Gastrocnemius medialis (tissue), 4 donors: ENCODE data around the gene ARNT2. TPM values are rescaled to one million over a fixed set of nuclear protein-coding genes. Genes with fewer than 3 reads are reported as not detected.

Experiments used
- ATAC-seq, 2 donors: fragments of 150-250 bp; one replicate each; pipeline ENCODE4 v1.9.1; 2016
- DNase-seq, 2 donors: peaks; one replicate each; pipeline ENCODE4 v3.0.0-alpha.2; 2019
- H3K27ac ChIP-seq, 4 donors: fragments of 200-600 bp; sonication (generic); 1 replicate in 1 of 4; 2 replicates in 3 of 4; pipeline ENCODE4 v1.5.1; 2016 to 2018; ENCODE audit warnings: mild to moderate bottlenecking in 2 of 4, moderate library complexity in 1 of 4
- H3K27me3 ChIP-seq, 3 donors: fragments of 200-600 bp; sonication (generic) in 2 of 3; 1 replicate in 1 of 3; 2 replicates in 2 of 3; pipeline versions ENCODE4 v1.5.1 to v1.6.0; 2016 to 2019; ENCODE audit warnings: mild to moderate bottlenecking in 1 of 3, moderate library complexity in 1 of 3
- H3K36me3 ChIP-seq, 2 donors: fragments of 200-600 bp; sonication (generic) in 1 of 2; one replicate each; pipeline ENCODE4 v1.5.1; 2017 to 2018
- H3K4me1 ChIP-seq, 2 donors: fragments of 200-600 bp; sonication (generic) in 1 of 2; one replicate each; pipeline ENCODE4 v1.5.1; 2016 to 2017; ENCODE audit warnings: mild to moderate bottlenecking in 2 of 2
- H3K4me3 ChIP-seq, 4 donors: fragments of 200-600 bp; sonication (generic) in 3 of 4; 1 replicate in 1 of 4; 2 replicates in 3 of 4; pipeline ENCODE4 v1.5.1; 2016 to 2019; ENCODE audit warnings: mild to moderate bottlenecking in 2 of 4
- H3K9me3 ChIP-seq, 3 donors: fragments of 200-600 bp; sonication (generic) in 2 of 3; 1 replicate in 1 of 3; 2 replicates in 2 of 3; pipeline ENCODE4 v1.5.1; 2016 to 2019
- POLR2A ChIP-seq, 2 donors: fragments of 450-650 bp; IDR thresholded peaks; one replicate each; pipeline ENCODE4 v1.6.1; 2017; ENCODE audit warnings: antibody characterized with exemption in 2 of 2, mild to moderate bottlenecking in 2 of 2, moderate library complexity in 2 of 2
- in situ Hi-C, 4 donors: fragments of 200-750 bp; cut with MboI; loops; one replicate each; pipeline versions ENCODE4 v1.15.0 to v1.8.0; 2017; ENCODE audit warnings: low sequenced_read_pairs in 4 of 4
- intact Hi-C: fragments of 100-400 bp; cut with DNase I; formaldehyde crosslinking; loops from one replicate; pipeline ENCODE4 v1.15.1; 2023; ENCODE audit warnings: low total_unique reads
- total RNA-seq, 4 donors: library from RNA; depleted of rRNA; stranded (reverse); fragments of >200 nt; gene quantifications; one replicate each; pipeline versions ENCODE4 v1.1.0 to v1.2.3, GENCODE V29; 2016
- TF ChIP-seq, protein P1 (sequence below), 5 experiments: fragments of 450-650 bp in 3 of 5; fragments of 200-600 bp in 2 of 5; sonication (generic) in 2 of 5; IDR thresholded peaks in 4 of 5; conservative IDR thresholded peaks in 1 of 5; 1 replicate in 4 of 5; 2 replicates in 1 of 5; pipeline ENCODE4 v1.5.1; 2016 to 2019; ENCODE audit warnings: antibody characterized with exemption in 5 of 5, mild to moderate bottlenecking in 3 of 5, moderate library complexity in 3 of 5

The ARNT2 gene
- total RNA-seq, 4 donors from 2014 or later: 4.1 to 23.5 (median 6.6) TPM

DNA sequence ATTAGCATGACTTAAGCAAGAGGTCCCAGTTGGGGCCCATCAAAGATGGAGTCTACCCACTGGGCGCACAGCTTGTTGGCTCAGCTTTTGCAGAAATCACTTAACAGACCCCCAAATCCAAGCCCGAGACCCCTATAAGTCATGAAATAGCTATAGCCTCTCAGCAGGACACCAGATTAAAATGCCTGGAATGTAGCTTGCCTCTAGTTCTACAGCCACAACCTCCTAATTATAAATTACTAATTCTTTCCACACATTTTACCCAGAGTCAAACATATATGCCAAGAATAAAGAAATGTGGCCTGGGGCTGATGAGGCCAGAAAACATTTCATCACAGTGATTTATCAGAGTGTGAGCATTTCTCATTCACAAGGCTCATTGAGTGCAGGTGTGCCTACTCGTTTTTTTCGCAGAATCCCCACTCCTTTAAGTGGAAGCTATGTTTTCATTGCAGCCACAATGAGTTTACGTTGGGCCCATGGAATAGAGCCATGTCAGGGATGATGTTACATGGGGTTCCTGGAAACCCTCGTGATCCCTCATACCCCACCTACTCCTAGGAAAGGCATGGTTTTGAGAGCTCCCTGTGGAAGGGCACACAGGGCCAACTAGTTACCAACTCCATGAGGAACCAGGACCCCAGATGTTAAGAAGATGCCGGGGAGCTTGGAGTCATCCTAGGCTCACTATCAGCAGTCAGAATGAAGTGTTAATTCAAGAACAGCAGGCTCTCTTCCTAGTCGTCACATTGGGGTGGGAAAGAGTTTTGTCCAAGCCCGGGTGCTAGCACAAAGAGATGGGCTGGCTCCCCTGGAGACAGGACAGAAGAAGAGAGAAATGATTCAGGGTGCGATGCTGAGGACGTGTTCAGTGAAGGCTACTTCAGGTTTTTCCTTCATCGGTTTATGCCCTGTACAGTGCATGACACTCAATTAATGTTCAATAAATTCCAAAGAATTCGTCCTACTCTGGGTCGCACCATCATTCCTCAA lies 200.7 kb downstream of the ARNT2 start:
- TF ChIP-seq POLR2A (IDR thresholded peaks at IDR 0.05): no peak
- TF ChIP-seq, protein P1, sequence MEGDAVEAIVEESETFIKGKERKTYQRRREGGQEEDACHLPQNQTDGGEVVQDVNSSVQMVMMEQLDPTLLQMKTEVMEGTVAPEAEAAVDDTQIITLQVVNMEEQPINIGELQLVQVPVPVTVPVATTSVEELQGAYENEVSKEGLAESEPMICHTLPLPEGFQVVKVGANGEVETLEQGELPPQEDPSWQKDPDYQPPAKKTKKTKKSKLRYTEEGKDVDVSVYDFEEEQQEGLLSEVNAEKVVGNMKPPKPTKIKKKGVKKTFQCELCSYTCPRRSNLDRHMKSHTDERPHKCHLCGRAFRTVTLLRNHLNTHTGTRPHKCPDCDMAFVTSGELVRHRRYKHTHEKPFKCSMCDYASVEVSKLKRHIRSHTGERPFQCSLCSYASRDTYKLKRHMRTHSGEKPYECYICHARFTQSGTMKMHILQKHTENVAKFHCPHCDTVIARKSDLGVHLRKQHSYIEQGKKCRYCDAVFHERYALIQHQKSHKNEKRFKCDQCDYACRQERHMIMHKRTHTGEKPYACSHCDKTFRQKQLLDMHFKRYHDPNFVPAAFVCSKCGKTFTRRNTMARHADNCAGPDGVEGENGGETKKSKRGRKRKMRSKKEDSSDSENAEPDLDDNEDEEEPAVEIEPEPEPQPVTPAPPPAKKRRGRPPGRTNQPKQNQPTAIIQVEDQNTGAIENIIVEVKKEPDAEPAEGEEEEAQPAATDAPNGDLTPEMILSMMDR (IDR thresholded peaks at IDR 0.05 in 4 of 5, conservative IDR thresholded peaks at IDR 0.05 in 1 of 5): no peak
- intact Hi-C loops: no loop called here
- no peaks in the 10 kb centered on the region for H3K27me3 ChIP-seq

DNA sequence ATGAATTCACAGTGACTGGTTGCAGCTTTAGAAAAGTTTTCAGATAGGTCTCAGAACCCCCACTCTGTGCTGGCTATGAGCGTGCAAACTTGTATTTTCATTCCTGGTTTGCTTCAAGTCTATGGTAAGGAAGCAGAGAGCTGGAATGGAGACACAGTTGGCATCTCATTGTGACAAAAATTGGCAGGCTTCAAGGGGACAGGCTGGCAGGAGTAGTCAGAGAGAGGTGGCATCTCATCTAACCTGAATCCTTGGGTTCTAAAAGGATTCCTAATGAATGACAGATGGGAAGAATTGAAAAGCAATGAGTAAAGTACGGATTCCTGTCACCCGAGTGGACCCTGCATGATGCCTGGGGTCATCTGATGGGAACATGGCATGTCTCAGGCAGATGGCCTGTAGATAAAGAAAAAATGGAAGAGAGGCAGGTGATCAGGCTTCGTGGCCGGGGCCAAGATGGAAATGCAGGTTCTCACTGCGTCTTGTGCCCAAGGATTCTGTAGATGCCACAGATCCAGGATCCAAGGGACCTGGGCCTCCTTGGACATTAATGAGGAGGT lies 201.5 kb downstream of the ARNT2 start:
- Histone ChIP-seq H3K4me3 (no peak overlapping the region), H3K4me1 (no peaks in the 10 kb centered on the region), H3K36me3 (no peaks in the 10 kb centered on the region), H3K27ac (no peak overlapping the region), H3K27me3 (no peaks in the 10 kb centered on the region), H3K9me3 (no peaks in the 10 kb centered on the region)
- DNase-seq: no peak
- no peak for TF ChIP-seq POLR2A (IDR thresholded peaks at IDR 0.05)
- TF ChIP-seq, protein P1 (IDR thresholded peaks at IDR 0.05 in 4 of 5, conservative IDR thresholded peaks at IDR 0.05 in 1 of 5): no peak
- no peak for ATAC-seq
- in situ Hi-C loops (no loop called here), intact Hi-C loops (no loop called here)

More for the DNA sequence above, 200.7 kb downstream of the ARNT2 start:
- ATAC-seq (no peak), DNase-seq (no peak)
- no peaks in the 10 kb centered on the region for H3K9me3 ChIP-seq
- no peaks in the 10 kb centered on the region for H3K4me1 ChIP-seq
- H3K27ac ChIP-seq: no peak overlapping the region
- H3K36me3 ChIP-seq: no peaks in the 10 kb centered on the region
- no peak overlapping the region for H3K4me3 ChIP-seq
- in situ Hi-C loops: no loop called here

GRCh38 chr15:80606511-80607071 lies 202.4 kb downstream of the ARNT2 start:
- in situ Hi-C loops (no loop called here), intact Hi-C loops (no loop called here)
- no peak overlapping the region for H3K4me3 ChIP-seq

GRCh38 chr15:80607287-80607980 lies 203.3 kb downstream of the ARNT2 start:
- Histone ChIP-seq H3K27ac (no peak overlapping the region), H3K4me3 (no peak overlapping the region), H3K4me1 (no peaks in the 10 kb centered on the region), H3K27me3 (no peaks in the 10 kb centered on the region), H3K9me3 (no peaks in the 10 kb centered on the region), H3K36me3 (no peaks in the 10 kb centered on the region)
- no peak for DNase-seq
- in situ Hi-C loops (no loop called here), intact Hi-C loops (no loop called here)
- TF ChIP-seq, protein P1 (IDR thresholded peaks at IDR 0.05 in 4 of 5, conservative IDR thresholded peaks at IDR 0.05 in 1 of 5): no peak
- no peak for TF ChIP-seq POLR2A (IDR thresholded peaks at IDR 0.05)
- no peak for ATAC-seq

More at GRCh38 chr15:80606511-80607071, 202.4 kb downstream of the ARNT2 start:
- Histone ChIP-seq H3K27me3 (no peaks in the 10 kb centered on the region), H3K36me3 (no peaks in the 10 kb centered on the region), H3K4me1 (no peaks in the 10 kb centered on the region), H3K27ac (no peak overlapping the region), H3K9me3 (no peaks in the 10 kb centered on the region)
- DNase-seq (no peak), ATAC-seq (no peak)
- TF ChIP-seq, protein P1 (IDR thresholded peaks at IDR 0.05 in 4 of 5, conservative IDR thresholded peaks at IDR 0.05 in 1 of 5): no peak
- TF ChIP-seq POLR2A (IDR thresholded peaks at IDR 0.05): no peak
